GM18907 (cell line): ENCODE measurements around the gene KCNG4.
A peak's percentile ranks its signal among the peaks of the same experiment; 100 is the strongest.

Source experiments
- ATAC-seq: cut with Tn5 transposase; IDR thresholded peaks from one replicate; pipeline ENCODE4 v1.9.1; 2021; ENCODE audit warnings: mild to moderate bottlenecking, moderate library complexity; ENCODE audit not compliant: unreplicated experiment

Gene KCNG4

GRCh38 chr16:84186685-84187437 is 53.0 kb downstream of the KCNG4 start, which contains the start of gene TAF1C:
Gene TAF1C, minus strand, starts transcription at chr16:84187057. Its CDS starts 2,069 bp downstream, at chr16:84184988.
- peak; percentile 92 for ATAC-seq

DNA sequence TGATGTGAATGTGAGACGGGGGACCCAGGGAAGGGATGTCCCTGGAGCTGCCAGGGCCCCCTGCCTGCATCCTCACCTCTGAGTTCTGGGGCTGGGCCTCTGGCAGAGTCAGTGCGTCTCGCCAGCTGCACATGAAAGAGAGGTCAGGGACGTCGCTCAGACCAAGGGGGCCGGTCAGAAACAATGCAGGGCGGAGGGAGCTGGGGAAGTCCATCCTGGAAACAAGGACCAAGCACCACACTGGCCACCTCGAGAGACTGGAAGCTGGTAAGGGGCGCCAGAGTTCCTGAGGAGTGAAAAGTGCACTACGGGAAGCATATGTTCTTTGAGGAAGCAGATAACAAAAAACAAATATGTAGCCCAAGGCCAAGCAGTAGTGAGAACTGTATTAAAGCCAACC is 55.0 kb downstream of the KCNG4 start:
- ATAC-seq: no peak

DNA sequence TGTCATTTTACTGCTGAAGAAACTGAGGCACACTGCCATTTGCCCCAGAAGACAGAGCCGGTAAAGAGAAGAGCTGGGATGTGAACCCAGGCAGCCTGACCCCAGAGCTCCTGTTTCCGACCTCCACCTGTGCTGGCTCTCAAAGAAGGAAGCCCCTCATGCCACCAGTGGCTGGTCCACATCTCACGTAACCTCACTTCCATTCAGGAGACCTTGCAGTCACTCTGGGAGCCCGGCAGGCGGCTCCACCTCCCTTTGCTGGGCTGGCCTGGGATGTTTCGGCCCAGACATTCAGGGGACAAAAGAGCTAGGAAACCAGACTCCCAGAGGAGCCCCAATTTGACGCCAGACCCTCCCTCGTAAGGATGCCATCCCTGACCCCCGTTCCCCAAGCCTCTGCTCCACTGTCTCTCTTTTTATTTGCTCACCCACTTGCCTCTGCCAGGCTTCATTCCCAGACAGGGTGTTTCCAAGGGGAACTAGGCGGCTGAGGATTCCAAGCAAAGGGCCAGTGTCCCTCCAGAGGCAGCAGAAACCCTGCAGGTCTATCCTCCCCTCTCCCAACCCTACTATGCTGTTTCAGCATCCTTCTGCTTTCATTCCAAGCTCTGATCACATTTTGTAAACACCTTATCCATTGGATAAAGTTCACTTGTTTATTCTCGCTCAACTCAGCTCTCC is 55.8 kb downstream of the KCNG4 start:
- ATAC-seq: no peak

DNA sequence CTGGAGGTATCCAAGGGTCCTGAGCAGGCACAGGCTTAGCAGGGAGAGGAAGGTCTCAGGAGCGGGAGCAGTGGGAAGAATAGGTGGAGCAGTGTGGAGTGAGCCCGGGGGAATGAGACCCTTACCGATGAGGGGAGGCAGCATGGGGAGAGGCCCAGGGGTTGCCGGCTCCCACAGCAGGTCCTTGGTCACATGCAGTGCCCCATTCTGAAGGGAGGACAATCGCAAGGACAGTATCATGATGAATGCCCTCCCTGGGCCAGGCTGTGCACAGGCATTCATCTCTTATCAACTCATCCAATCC is 56.3 kb downstream of the KCNG4 start:
- ATAC-seq: no peak

DNA sequence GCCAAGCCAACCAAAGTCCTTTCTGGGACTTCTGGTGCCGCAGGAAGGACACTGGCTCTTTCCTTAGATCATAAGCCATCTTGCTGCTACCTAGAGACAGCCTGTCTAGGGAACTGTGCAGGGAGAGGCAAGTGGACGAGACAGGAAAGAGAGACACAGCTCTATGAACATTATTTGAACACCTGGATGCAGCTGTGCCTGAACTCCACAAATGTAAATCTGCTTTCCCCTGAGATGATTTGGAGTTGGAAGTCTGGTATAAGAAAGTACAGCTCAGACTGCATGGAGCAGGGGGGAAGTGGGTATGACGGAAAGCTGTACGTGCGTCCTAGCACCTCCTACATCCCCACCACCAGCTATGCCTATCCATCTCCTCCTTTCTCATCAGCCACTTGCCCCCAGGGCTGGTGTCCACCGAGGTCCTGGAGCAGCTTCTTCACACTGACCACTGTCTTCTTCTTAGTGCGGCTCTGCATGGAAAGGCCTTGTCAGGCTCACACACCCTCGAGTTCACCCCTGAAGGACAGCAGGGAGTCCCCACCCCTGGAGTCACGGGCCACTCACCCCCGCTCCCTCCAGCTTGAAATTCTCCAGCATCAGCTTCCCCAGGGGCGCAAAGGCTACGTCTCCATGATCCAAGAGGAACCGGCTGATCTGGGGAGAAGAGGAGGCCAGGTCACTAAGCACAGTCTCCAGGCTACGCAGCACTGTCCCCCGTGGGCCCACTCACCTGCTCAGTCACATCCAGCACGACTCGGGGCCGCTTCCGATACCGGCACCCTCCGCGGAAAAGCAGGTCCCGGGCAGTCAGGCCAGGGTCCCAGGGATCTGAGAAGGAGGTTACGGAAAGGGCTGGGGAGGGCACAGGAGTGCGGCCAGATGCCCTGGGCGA is 56.9 kb downstream of the KCNG4 start:
- ATAC-seq: no peak

DNA sequence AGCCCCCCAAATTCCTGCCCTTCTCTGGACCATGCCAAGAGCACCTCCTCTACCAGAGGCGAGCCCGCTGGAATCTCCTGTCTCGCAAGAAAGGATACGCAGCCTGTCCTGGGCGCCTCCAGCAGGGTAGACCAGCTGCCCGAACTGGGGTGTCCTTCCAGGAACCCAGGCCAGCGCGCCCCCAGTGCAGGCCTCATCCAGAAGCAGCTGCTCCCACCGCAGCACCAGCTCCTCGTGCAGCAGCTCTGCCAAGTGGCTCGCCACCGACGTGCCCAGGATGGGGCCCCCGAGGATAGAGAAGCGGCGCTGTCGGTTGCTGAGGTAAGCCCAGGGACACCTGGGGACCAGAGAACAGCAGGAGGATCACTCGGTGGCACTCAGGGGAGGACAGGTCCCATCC is 57.7 kb downstream of the KCNG4 start:
- no peak for ATAC-seq

- ATAC-seq: no peak
Observed at GRCh38 chr16:84181144-84181915, 58.5 kb downstream of the KCNG4 start.

DNA sequence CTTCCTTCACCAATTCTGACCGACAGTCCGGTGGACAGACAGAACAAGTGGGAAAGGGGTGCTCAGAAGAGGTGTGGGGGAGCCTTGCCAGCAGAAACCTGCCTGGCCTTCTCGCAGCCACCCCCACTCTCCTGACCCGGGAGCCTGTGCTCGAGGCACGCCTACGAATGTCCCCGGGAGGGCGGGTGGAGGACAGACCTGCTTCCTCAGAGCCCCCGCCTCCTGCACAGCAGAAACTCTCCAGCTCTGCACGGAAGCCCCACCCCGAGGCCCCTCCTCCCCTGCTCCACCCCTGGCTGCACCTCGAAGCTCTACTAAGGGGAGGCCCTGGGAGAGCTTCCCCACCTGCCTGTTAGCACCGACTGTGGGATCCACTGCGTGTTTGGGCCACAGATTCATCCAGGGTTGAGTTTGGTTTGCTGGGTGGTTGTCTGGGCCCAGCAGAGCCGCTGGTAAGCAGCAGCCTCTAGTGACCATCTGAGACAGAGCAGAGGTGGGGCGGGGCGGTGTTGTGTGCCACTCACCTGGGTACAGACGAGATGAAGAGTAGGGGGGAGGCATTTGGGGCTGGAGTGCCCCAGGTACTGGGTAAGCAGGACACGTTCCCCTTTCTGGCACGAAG is 59.2 kb downstream of the KCNG4 start:
- no peak for ATAC-seq

- ATAC-seq: no peak
Observed at GRCh38 chr16:84179612-84180320, 60.0 kb downstream of the KCNG4 start.

DNA sequence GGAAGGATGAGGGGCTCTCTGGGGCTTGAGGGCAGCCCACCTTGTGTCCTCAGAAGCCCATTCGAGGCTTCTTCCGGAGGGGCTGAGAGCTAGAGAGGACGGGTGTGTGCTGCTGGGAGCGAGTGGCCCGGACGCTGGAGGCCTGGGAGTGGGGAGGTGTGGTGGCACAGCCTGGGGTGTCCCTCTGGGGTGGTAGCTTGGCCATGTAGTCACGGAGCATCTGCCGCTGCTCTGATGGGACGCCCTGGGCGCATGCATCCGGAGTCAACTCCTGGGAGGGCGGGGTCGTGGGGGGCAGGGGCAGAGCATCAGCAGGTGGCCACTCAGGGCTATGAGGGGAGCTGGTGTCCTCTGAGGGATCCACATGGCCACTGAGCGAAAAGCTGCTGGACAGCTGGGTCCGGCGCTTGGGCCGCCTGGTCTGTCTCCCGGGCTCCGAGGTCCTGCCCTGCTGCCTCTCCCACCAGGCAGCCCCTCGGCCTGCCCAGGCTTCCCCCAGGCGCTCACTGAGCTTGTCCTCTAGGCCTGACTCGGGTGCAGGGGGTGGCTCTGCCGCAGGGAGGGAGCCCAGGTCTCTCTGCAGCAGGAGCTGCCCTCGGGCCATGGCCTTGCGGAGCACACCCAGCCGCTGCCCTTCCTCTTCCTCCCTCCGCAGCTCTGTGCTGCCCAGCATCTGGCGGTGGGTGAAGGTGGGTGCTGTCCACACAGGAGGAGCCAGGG is 60.8 kb downstream of the KCNG4 start:
- no peak for ATAC-seq

DNA sequence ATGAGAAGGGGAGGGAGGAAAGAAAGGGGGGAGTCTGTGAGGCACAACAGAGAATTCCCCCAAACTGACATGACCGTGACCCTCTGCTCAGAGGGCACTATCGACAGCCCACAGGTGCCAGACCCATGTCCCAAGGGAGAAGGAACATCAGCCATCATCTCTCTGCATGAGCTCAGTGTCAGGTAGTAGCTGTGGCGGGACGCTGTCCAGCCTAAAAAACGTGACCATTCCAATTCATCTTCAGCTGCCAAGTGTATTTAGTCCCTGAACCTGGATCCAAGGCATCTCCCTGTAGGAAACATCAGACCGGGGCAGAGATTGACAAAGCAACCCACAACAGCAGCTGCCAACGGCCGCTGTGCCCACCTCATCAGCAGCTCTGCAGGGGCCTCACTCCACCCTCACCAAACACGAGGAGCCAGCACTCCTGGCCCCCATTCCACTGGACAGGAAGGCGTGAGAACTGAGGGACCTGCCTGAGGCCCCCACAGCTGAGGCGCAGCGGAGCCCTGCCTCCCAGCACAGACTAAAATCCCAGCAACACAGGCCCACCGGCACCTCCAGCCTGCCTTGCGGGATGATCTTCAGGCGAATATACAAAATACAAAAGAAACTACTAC is 61.6 kb downstream of the KCNG4 start:
- no peak for ATAC-seq

- ATAC-seq: no peak
Observed at GRCh38 chr16:84177741-84178073, 62.1 kb downstream of the KCNG4 start.

GRCh38 chr16:84176192-84177053 is 63.4 kb downstream of the KCNG4 start:
- no peak for ATAC-seq

DNA sequence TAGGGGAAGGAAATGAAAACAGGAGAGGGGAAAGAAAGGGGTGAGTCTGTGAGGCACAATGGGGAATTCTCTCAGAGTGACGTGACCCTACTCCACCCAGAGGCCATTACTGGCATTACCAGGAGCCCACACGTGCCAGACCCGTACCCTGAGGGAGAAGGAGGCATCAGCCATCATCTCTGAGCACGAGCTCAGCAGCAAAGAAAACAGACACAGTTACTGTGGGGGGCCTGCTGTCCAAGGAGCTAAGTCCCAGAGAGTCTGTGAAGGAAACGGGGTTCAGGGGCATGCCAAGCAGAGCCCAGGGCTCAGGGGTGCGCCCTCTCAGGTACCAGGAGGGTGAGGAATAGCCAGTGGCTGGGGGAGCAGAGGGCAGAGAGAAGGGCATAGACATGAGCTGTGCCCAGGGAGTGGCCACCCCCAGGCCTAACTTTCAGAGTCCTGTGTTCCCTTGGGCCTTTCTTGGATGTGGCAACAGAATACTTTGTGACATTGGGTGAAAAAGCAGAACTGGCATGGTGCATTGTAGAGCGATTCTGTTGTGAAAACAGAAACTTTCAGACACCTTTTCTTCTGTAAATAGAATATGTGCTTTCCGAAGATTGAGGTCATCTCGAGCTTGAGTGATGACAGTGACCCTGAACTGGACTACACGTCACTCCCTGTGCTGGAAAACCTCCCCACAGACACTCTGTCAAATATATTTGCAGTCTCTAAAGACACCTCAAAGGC is 64.3 kb downstream of the KCNG4 start:
- no peak for ATAC-seq

DNA sequence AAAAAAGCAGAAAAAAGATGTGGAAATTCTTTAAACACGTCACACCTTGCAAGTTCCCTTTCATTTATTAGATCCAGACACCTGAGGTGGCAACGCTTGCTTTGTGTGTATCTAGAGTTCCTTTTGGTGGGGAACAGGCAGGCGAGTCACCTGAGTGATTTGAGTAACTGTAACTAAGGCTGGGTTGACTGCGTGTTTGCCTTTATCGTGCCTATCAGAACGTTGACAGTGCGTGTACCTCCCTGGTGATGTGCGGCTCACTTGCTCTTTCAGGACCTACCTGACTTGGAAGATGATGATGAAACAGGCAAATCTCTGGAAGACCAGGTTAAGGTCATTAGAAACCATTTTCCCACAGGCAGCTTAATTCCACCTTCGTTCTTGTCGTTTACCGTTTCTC is 65.4 kb downstream of the KCNG4 start:
- ATAC-seq: no peak

DNA sequence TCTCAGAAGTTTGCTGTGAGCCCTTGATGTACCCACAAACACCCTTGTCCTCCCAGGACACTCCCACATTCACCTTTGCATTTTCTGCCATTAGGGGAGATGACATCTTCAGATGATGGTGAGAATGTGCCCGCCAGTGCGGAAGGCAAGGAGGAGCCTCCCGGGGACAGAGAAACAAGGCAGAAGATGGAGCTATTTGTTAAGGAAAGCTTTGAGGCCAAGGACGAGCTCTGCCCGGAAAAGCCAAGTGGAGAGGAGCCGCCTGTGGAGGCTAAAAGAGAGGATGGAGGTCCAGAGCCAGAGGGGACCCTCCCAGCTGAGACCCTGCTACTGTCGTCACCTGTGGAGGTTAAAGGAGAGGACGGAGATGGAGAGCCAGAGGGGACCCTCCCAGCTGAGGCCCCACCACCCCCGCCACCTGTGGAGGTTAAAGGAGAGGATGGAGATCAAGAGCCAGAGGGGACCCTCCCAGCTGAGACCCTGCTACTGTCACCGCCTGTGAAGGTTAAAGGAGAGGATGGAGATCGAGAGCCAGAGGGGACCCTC is 70.0 kb downstream of the KCNG4 start:
- no peak for ATAC-seq
